Uterus (tissue), 4 donors: ENCODE data around the gene IFT57. TPM values are rescaled to one million over a fixed set of nuclear protein-coding genes. Genes with fewer than 3 reads are reported as not detected.

Source experiments
- DNase-seq, 2 donors: peaks; one replicate each; pipeline ENCODE4 v3.0.0-alpha.2; 2019 to 2020
- H3K27ac ChIP-seq, 2 donors: fragments of 200-600 bp; sonication (generic); 1 replicate in 1 of 2; 2 replicates in 1 of 2; pipeline ENCODE4 v1.5.1; 2016 to 2018
- H3K27me3 ChIP-seq, 2 donors: fragments of 200-600 bp; sonication (generic); one replicate each; pipeline ENCODE4 v1.5.1; 2018 to 2019; ENCODE audit warnings: control low read depth in 1 of 2
- H3K36me3 ChIP-seq, 2 donors: fragments of 200-600 bp; sonication (generic); one replicate each; pipeline ENCODE4 v1.5.1; 2019; ENCODE audit warnings: control low read depth in 1 of 2
- H3K4me1 ChIP-seq, 2 donors: fragments of 200-600 bp; sonication (generic); one replicate each; pipeline ENCODE4 v1.5.1; 2018 to 2019; ENCODE audit warnings: control low read depth in 1 of 2
- H3K4me3 ChIP-seq, 2 donors: fragments of 200-600 bp; sonication (generic); 1 replicate in 1 of 2; 2 replicates in 1 of 2; pipeline ENCODE4 v1.5.1; 2018 to 2019; ENCODE audit warnings: mild to moderate bottlenecking in 1 of 2
- H3K9me3 ChIP-seq, 2 donors: fragments of 200-600 bp; sonication (generic); one replicate each; pipeline ENCODE4 v1.5.1; 2019; ENCODE audit warnings: control low read depth in 1 of 2
- POLR2A ChIP-seq, 2 donors: fragments of 450-650 bp; IDR thresholded peaks; one replicate each; pipeline ENCODE4 v1.6.1; 2016; ENCODE audit warnings: antibody characterized with exemption in 2 of 2, mild to moderate bottlenecking in 1 of 2, moderate library complexity in 1 of 2
- intact Hi-C: fragments of 100-400 bp; cut with DNase I; formaldehyde crosslinking; loops from one replicate; pipeline ENCODE4 v1.15.1; 2023; ENCODE audit warnings: low total_unique reads
- total RNA-seq, 4 donors: library from RNA; depleted of rRNA in 3 of 4; stranded (reverse); fragments of >200 nt in 3 of 4; gene quantifications; one replicate each; pipeline versions ENCODE4 v1.1.0 to v1.2.4, GENCODE V29; 2014 to 2023
- TF ChIP-seq, protein P1 (sequence below), 4 experiments: fragments of 200-600 bp in 2 of 4; fragments of 450-650 bp in 2 of 4; sonication (generic) in 2 of 4; IDR thresholded peaks; one replicate each; pipeline ENCODE4 v1.5.1; 2016 to 2019; ENCODE audit warnings: antibody characterized with exemption in 4 of 4, mild to moderate bottlenecking in 2 of 4, moderate library complexity in 1 of 4
- donor health status: DM: yes; HTN: yes; CAD: no.

Gene IFT57
- total RNA-seq, 4 donors from 2014 or later: 40.0 to 60.9 (median 55.3) TPM

DNA sequence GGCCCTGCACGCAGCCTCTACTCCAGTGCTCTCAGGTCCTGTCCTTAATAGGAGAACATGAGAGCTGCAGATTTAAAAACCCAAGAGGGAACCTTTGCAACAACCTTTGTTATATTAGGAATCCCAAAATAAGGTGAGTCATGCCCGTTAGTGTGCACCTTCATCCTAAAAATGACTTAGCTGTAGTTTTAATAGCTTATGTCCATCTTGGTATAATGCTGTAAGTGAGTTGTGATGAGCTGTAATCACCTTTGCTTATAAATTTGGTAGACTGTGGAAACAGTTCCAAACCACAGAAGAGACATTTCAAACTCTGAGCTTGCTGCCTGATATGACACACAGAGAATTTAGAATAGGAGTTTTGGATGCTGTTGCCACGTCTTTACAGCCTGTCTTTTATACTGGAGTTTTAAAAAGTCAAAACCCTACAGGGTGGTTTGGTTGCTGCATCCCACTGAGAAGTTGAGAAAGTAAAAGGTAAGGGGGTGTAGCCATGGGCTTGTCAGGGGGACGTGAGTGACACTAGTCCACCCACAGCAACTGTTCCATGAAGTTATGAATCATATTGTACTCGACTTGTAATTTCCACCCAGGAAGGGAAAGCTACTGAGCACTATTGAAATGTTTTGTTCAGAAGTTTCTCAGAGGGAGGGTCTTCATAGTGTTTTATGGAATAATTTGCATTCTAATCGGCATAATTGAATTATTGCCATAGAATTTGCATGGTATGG lies 104.0 kb downstream of the IFT57 start:
- Histone ChIP-seq H3K36me3 (no peaks in the 10 kb centered on the region), H3K4me1 (no peaks in the 10 kb centered on the region), H3K9me3 (no peaks in the 10 kb centered on the region), H3K4me3 (no peak overlapping the region), H3K27ac (no peak overlapping the region), H3K27me3 (no peaks in the 10 kb centered on the region)
- intact Hi-C loops: no loop called here
- TF ChIP-seq POLR2A (IDR thresholded peaks at IDR 0.05): no peak
- TF ChIP-seq, protein P1, sequence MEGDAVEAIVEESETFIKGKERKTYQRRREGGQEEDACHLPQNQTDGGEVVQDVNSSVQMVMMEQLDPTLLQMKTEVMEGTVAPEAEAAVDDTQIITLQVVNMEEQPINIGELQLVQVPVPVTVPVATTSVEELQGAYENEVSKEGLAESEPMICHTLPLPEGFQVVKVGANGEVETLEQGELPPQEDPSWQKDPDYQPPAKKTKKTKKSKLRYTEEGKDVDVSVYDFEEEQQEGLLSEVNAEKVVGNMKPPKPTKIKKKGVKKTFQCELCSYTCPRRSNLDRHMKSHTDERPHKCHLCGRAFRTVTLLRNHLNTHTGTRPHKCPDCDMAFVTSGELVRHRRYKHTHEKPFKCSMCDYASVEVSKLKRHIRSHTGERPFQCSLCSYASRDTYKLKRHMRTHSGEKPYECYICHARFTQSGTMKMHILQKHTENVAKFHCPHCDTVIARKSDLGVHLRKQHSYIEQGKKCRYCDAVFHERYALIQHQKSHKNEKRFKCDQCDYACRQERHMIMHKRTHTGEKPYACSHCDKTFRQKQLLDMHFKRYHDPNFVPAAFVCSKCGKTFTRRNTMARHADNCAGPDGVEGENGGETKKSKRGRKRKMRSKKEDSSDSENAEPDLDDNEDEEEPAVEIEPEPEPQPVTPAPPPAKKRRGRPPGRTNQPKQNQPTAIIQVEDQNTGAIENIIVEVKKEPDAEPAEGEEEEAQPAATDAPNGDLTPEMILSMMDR (IDR thresholded peaks at IDR 0.05): no peak
- DNase-seq: no peak

DNA sequence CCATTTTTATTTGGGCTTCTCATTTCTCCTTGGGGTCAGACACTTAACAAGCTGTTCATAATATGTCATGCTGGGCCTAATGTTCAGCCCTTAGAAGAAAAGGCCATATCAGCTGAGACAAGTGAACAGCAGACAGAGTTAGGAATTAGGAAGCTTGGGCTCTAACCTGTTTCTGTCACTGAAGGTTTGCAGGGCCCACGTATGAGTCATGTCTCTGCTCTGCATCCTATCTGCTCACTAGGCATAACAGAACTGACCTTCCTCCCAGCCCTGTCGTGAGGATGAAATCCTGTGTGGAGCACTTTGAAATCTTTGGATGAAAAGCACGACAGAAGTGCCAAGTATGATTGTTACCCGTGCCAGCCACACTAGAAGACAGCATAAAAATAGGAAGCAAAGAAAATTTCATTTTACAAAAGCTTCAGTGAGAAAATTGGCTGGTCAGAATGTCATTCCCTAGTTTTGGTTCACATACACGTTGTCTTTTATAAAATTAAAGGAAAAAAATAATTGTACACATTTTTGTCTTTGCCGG lies 104.9 kb downstream of the IFT57 start:
- TF ChIP-seq, protein P1 (IDR thresholded peaks at IDR 0.05): no peak
- no peak for TF ChIP-seq POLR2A (IDR thresholded peaks at IDR 0.05)
- Histone ChIP-seq H3K27ac (no peak overlapping the region), H3K9me3 (no peaks in the 10 kb centered on the region), H3K36me3 (no peaks in the 10 kb centered on the region), H3K4me1 (no peaks in the 10 kb centered on the region), H3K4me3 (no peak overlapping the region), H3K27me3 (no peaks in the 10 kb centered on the region)
- no peak for DNase-seq
- intact Hi-C loops: no loop called here

DNA sequence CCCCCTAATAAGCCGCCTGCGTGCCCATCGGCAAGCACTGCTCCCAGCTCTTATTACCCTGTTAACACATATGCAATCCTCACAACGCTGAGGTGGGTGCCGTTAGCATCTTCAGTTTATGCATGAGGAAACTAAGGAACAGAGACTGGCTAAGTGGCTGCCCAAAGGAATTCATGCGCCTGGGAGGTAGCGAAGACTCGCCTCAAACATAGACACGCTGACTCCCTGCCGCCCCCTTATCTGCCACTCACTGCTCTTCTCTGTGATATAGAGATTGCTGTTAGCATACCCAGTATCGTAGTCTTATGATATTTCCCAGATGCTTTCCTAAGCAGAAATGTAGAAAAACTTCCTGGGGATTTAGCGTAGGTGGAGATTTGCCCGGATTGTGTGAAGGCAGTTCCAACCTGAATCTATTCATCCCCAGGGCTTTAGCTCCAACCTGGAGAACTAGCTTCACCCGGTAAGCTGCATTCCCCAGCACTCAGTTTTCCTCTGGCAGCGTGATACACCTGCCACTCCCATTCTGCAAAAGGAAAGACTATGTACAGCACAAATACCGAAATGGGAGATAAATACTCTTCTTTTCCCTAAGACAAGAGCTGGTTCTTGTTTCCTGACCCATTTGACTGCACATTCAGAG lies 107.7 kb downstream of the IFT57 start:
- Histone ChIP-seq H3K27ac (no peak overlapping the region), H3K4me3 (no peak overlapping the region), H3K4me1 (no peaks in the 10 kb centered on the region), H3K27me3 (no peaks in the 10 kb centered on the region), H3K36me3 (no peaks in the 10 kb centered on the region), H3K9me3 (no peaks in the 10 kb centered on the region)
- intact Hi-C loops: no loop called here
- no peak for DNase-seq
- TF ChIP-seq POLR2A (IDR thresholded peaks at IDR 0.05): no peak
- TF ChIP-seq, protein P1 (IDR thresholded peaks at IDR 0.05): no peak

DNA sequence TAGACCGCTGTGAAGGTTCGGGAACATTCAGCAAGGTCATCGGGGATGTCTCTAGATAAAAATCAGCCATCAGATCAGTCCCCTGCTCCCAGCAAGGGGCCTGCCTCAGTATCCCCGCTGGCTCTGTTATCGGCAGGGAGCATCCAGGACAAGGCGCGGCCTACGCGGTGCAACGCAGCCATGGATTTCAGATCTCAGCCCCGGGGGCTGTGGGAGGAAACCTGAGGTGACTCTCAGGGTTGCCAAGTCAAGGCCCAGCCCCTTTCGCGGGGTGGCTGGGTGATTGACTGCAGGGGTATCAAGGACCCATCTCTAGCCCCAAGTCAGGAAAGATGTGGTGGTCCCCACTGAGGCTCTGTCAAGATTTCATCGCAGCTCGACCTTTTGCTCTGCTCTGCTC lies 108.2 kb downstream of the IFT57 start:
- H3K27me3 ChIP-seq: no peaks in the 10 kb centered on the region
- H3K9me3 ChIP-seq: no peaks in the 10 kb centered on the region

More for the DNA sequence above, 108.2 kb downstream of the IFT57 start:
- no peak for TF ChIP-seq POLR2A (IDR thresholded peaks at IDR 0.05)
- TF ChIP-seq, protein P1 (IDR thresholded peaks at IDR 0.05): no peak
- intact Hi-C loops: no loop called here
- Histone ChIP-seq H3K27ac (no peak overlapping the region), H3K4me3 (no peak overlapping the region), H3K36me3 (no peaks in the 10 kb centered on the region), H3K4me1 (no peaks in the 10 kb centered on the region)
- no peak for DNase-seq
